Hepatocyte (in vitro differentiated cells): Measurements from ENCODE around the gene ANKS4B. TPM values are rescaled to one million over a fixed set of nuclear protein-coding genes. Genes with fewer than 3 reads are reported as not detected.

Experiments
- DNase-seq: peaks from one replicate; pipeline ENCODE4 v3.0.0-alpha.2; 2016; ENCODE audit warnings: low spot score
- H2AFZ ChIP-seq: fragments of 200-600 bp; sonication (generic); 2 replicates; pipeline ENCODE4 v1.6.0; 2016; ENCODE audit warnings: antibody characterized with exemption, mild to moderate bottlenecking
- H3K27ac ChIP-seq: fragments of 200-600 bp; sonication (generic); 2 replicates; pipeline ENCODE4 v1.5.1; 2016; ENCODE audit warnings: mild to moderate bottlenecking
- H3K27me3 ChIP-seq: fragments of 200-600 bp; sonication (generic); 2 replicates; pipeline ENCODE4 v1.6.1; 2016
- H3K36me3 ChIP-seq: fragments of 200-600 bp; sonication (generic); replicated peaks from 2 replicates; pipeline ENCODE4 v1.5.1; 2016; ENCODE audit warnings: low read depth; ENCODE audit not compliant: insufficient read depth
- H3K4me1 ChIP-seq: fragments of 200-600 bp; sonication (generic); 2 replicates; pipeline ENCODE4 v1.5.1; 2016; ENCODE audit warnings: mild to moderate bottlenecking, moderate library complexity; ENCODE audit not compliant: insufficient read depth
- H3K4me2 ChIP-seq: fragments of 200-600 bp; sonication (generic); 2 replicates; pipeline ENCODE4 v1.6.0; 2016
- H3K4me3 ChIP-seq: fragments of 200-600 bp; sonication (generic); 2 replicates; pipeline ENCODE4 v1.5.1; 2016; ENCODE audit warnings: mild to moderate bottlenecking
- H3K79me2 ChIP-seq: fragments of 200-600 bp; sonication (generic); 2 replicates; pipeline ENCODE4 v1.6.0; 2017; ENCODE audit warnings: mild to moderate bottlenecking
- H3K9me2 ChIP-seq: fragments of 200-600 bp; sonication (generic); replicated peaks from 2 replicates; pipeline ENCODE4 v1.6.0; 2017; ENCODE audit warnings: mild to moderate bottlenecking; ENCODE audit not compliant: insufficient read depth
- H3K9me3 ChIP-seq: fragments of 200-600 bp; sonication (generic); 2 replicates; pipeline ENCODE4 v1.5.1; 2016; ENCODE audit warnings: low read depth, mild to moderate bottlenecking
- H4K20me1 ChIP-seq: fragments of 200-600 bp; sonication (generic); 2 replicates; pipeline ENCODE4 v1.6.0; 2016; ENCODE audit warnings: mild to moderate bottlenecking; ENCODE audit not compliant: insufficient read depth, poor library complexity, severe bottlenecking
- EZH2 ChIP-seq: fragments of 200-600 bp; sonication (generic); IDR thresholded peaks from 2 replicates; pipeline ENCODE4 v1.6.1; 2016; ENCODE audit warnings: antibody characterized with exemption, mild to moderate bottlenecking, borderline replicate concordance
- EZH2phosphoT487 ChIP-seq: fragments of 200-600 bp; sonication (generic); IDR thresholded peaks from one replicate; pipeline ENCODE4 v1.6.1; 2018; ENCODE audit warnings: antibody characterized with exemption, mild to moderate bottlenecking, low read depth, moderate library complexity; ENCODE audit not compliant: unreplicated experiment, severe bottlenecking
- WGBS: methylation state at CpG from one replicate; pipeline ENCODE4 v1.1.6; 2016; ENCODE audit warnings: low lambda C conversion rate; ENCODE audit errors: missing lambda C conversion rate; 5-methylcytosine and 5-hydroxymethylcytosine counted together
- polyA plus RNA-seq: library from polyadenylated mRNA; unstranded; fragments of >200 nt; fragmentation: Nextera tagmentation; extraction: Ambion mirVana; gene quantifications from 2 replicates; pipeline ENCODE4 v1.2.1, GENCODE V29; 2016
- total RNA-seq: library from RNA; depleted of rRNA; stranded (reverse); fragments of >200 nt; gene quantifications from 2 replicates; pipeline ENCODE4 v1.2.3, GENCODE V29; 2014
- TF ChIP-seq, protein P1 (sequence below): fragments of 200-600 bp; sonication (generic); IDR thresholded peaks from 2 replicates; pipeline ENCODE4 v1.5.1; 2016; ENCODE audit warnings: antibody characterized with exemption, mild to moderate bottlenecking; ENCODE audit not compliant: poor library complexity

Gene ANKS4B
- total and polyA plus RNA-seq, 2 experiments from 2014 or later = 7.9 to 20.9 TPM

DNA sequence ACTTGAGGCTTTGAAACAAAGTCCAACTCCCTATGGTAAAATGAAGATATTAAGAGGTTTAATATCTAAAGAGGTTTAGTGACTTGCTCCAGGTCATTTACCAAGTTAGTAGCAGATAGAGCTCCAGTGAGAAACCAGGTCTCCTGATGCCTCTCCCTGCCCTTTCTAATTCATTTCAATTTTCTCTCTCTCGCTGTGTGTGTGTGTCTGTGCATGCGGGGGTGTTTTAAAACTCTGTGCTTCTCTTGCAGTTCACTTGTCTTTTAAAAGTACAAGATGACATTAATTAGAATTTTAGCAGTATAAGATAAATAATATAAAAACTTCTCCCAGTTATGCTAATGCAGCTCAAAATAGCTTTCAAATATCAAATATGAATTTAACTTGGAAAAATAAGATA, 13.9 kb upstream of the ANKS4B start:
- H3K4me2 ChIP-seq = no peak overlapping the region
- no peaks in the 10 kb centered on the region for H3K79me2 ChIP-seq
- H3K27ac ChIP-seq = no peak overlapping the region
- H2AFZ ChIP-seq = no peak overlapping the region
- H3K4me1 ChIP-seq = peaks cover 14% of the 10 kb centered on the region
- no peaks in the 10 kb centered on the region for H3K36me3 ChIP-seq
- H3K4me3 ChIP-seq = no peak overlapping the region
- 97% methylated on average over 2 of the region's 2 CpGs for WGBS
- DNase-seq = no peak
- H4K20me1 ChIP-seq = no peaks in the 10 kb centered on the region
- H3K27me3 ChIP-seq = no peaks in the 10 kb centered on the region
- no peaks in the 10 kb centered on the region for H3K9me3 ChIP-seq
- no peak for TF ChIP-seq EZH2phosphoT487
- TF ChIP-seq, protein P1, sequence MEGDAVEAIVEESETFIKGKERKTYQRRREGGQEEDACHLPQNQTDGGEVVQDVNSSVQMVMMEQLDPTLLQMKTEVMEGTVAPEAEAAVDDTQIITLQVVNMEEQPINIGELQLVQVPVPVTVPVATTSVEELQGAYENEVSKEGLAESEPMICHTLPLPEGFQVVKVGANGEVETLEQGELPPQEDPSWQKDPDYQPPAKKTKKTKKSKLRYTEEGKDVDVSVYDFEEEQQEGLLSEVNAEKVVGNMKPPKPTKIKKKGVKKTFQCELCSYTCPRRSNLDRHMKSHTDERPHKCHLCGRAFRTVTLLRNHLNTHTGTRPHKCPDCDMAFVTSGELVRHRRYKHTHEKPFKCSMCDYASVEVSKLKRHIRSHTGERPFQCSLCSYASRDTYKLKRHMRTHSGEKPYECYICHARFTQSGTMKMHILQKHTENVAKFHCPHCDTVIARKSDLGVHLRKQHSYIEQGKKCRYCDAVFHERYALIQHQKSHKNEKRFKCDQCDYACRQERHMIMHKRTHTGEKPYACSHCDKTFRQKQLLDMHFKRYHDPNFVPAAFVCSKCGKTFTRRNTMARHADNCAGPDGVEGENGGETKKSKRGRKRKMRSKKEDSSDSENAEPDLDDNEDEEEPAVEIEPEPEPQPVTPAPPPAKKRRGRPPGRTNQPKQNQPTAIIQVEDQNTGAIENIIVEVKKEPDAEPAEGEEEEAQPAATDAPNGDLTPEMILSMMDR = no peak
- TF ChIP-seq EZH2 = no peak
- H3K9me2 ChIP-seq = no peaks in the 10 kb centered on the region

DNA sequence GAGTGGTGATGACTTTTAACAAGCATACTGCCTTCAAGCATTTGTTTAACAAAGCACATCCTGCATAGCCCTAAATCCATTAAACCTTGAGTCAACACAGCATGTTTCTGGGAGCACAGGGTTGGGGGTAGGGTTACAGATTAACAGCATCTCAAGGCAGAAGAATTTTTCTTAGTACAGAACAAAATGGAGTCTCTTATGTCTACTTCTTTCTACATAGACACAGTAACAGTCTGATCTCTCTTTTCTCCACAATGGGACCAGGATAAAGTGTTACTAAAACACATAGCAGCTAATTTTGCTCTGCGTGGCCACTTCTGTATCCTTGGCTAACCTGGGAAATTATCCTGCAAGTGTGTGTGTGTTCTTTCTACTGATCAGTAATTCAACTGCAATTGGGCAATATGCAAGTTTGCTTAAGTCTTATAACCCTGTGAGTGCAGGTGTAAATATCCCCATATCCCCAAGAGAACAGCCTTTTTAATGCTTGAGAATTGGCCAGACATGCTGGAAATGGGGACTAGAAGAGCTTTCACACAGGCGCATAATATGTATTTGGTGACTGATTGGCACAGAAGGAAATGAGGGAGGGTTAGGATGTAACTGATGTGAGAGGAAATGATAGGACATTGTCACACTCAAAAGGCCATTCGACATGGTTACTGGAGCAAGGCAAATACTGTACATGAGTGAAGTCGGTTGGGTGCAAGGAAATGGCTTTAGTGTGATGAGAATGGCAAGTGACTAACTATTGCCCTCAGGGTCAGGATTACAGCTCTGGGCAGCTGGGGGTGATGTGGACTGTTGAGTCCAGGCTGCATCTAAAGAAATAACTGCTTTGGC, 10.8 kb upstream of the ANKS4B start:
- no peak for TF ChIP-seq EZH2phosphoT487
- no peak for TF ChIP-seq EZH2
- TF ChIP-seq, protein P1 = no peak
- DNase-seq = no peak
- H3K4me1 ChIP-seq = peaks cover 14% of the 10 kb centered on the region
- H3K4me3 ChIP-seq = no peak overlapping the region
- WGBS = 56% methylated on average over 4 of the region's 4 CpGs
- H3K27ac ChIP-seq = peak overlapping the region; percentile 89
- H3K9me3 ChIP-seq = no peaks in the 10 kb centered on the region
- H3K27me3 ChIP-seq = no peaks in the 10 kb centered on the region
- H3K9me2 ChIP-seq = no peaks in the 10 kb centered on the region
- no peaks in the 10 kb centered on the region for H4K20me1 ChIP-seq
- peak overlapping the region; percentile 41 for H2AFZ ChIP-seq
- H3K79me2 ChIP-seq = no peaks in the 10 kb centered on the region
- peak overlapping the region; percentile 56 for H3K4me2 ChIP-seq
- no peaks in the 10 kb centered on the region for H3K36me3 ChIP-seq

DNA sequence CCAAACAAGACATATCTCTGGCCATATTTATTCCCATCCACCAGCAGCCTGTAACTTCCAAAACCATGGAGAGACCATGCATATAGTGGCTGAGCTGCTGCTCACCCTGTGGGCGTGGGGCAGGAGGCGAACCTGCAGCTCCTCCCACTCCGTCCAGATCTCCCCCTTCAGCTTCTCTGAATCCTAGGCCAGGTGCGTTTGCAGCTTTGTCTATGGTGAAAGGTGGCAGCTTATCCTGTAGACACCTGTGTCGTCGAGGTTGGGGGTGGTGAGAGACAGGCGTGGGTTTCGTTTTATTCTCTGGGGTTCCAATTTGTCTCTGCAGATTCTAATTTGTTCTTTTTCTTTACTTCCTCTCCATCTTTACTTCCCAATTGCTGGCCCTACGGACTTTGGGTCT, 9.7 kb upstream of the ANKS4B start:
- peaks cover 14% of the 10 kb centered on the region for H3K4me1 ChIP-seq
- peak overlapping the region; percentile 89 for H3K27ac ChIP-seq
- H3K9me2 ChIP-seq = no peaks in the 10 kb centered on the region
- 66% methylated on average over 9 of the region's 9 CpGs for WGBS
- no peaks in the 10 kb centered on the region for H3K9me3 ChIP-seq
- no peak for TF ChIP-seq EZH2phosphoT487
- TF ChIP-seq EZH2 = no peak
- TF ChIP-seq, protein P1 = no peak
- no peak overlapping the region for H3K4me3 ChIP-seq
- H3K36me3 ChIP-seq = no peaks in the 10 kb centered on the region
- DNase-seq = no peak
- H3K79me2 ChIP-seq = no peaks in the 10 kb centered on the region
- H2AFZ ChIP-seq = no peak overlapping the region
- no peaks in the 10 kb centered on the region for H4K20me1 ChIP-seq
- no peaks in the 10 kb centered on the region for H3K27me3 ChIP-seq
- H3K4me2 ChIP-seq = no peak overlapping the region
